Stimulated activated CD8-positive, alpha-beta memory T cell treated with anti-CD3 and anti-CD28 coated beads, Interleukin-4, amount 100 ng/mL, for 1 hour (primary cell): ENCODE results near the gene THSD7B.

ENCODE experiments used
- DNase-seq, 2 donors: peaks; one replicate each; pipeline ENCODE4 v3.0.0-alpha.2; 2020; ENCODE audit warnings: low read depth in 2 of 2, low spot score in 1 of 2

THSD7B gene

DNA sequence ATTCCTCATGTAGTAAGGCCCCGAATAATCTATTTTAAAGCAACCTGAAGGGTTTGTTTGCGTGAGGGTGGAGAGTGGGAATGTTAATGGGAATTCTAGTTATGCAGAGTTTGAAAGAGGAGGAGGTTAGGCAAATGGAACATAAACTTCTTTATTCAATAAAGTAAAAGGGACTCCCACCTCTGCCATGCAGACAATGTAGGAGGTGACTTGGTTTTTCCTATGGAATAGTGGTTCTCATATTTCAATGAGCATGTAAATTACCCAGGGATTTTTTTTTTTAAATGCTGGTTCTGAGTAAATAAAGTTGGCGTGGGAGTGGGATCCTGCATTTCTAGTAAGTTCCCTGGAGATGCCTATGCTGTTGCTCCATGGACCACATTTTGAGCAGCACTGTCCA, 367.9 kb downstream of the THSD7B start:
- DNase-seq, result no peak

DNA sequence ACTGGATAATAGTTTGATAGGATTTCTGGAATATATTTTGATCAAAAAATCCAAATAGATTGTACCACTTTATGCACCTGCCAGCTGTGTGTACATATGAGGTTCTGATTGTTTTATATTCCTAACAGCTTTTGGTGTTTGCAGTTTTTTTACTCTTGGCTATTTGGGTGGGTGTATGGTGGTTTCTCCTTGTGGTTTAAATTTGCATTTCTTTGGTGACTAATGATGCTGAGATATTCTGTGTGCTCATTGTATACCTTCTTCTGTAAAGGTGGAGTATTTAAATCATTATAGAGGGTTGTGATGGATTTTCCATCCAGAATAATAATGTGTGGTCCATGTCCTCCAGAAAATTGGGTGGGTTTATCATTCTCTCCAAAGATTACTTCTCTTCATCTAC, 372.9 kb downstream of the THSD7B start:
- DNase-seq, result no peak

DNA sequence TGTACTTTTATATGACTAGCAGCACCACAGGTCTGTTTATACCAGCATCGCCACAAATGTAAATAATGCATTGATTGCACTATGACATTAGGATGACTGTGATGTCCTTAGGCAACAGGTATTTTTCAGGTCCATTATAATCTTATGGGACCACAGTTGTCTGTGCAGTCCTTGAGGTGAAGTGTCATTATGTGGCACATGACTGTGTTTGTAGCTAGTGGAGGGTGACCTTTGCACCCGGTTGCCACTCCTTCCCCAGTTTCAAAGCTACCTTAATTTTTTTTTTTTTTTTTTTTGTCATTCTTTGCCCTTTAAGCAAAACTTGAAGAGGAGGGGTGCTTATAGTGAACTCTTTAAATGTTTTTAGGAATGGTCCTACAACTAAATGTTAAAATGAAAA, 386.4 kb downstream of the THSD7B start:
- DNase-seq, result no peak

DNA sequence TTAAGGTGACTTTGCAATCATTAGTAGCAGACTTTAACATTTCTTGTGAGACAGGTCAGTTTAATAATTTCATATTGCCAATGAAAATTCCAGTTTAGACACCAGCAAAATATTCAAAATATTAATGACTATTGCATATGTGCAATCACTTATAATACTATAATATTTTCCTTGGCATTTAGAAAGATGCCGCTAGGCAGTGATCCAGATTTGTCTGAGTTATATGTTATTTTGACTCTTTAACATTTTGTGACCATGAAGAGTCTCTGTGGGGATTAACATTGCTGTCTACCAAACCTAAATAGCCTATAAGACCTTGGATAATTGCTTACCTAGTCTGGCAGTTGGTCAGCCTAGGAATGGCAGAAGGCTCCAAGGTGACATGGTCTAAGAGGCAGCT, 389.6 kb downstream of the THSD7B start:
- DNase-seq, result no peak

DNA sequence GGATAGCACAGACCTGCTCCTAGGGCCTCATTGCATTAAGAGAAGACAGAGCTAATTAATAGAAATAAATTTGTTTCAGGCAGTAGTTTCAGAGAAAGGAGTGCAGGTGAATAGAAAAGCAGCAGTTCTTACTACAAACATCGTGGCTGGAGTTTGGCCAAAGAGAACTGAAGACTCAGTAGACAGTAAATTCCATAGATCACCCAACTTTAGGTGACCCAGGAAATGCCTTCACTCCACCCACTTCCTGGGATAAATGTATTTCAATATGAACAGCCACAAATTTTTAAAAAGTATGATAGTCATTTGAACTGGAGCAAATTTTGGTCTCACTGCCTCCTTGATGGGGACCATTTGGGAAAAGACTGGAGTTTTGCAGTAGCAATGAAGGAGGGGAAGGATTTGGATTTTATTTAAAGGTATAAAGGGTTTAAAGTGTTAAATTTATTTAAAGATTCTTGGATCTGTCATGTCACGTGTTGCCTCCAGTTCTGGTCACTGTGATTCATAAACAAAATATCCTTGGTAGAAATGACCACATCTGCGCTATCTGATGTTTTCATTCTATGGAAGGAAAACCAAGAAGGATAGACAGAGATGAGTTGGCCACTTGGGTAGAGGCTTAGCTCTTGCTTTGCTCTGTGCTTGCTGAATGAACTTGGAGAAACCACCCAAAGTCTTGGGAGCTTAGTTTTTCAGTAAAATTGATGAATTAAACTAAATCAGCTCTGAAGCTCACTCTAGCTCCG, 390.2 kb downstream of the THSD7B start:
- DNase-seq, result no peak

DNA sequence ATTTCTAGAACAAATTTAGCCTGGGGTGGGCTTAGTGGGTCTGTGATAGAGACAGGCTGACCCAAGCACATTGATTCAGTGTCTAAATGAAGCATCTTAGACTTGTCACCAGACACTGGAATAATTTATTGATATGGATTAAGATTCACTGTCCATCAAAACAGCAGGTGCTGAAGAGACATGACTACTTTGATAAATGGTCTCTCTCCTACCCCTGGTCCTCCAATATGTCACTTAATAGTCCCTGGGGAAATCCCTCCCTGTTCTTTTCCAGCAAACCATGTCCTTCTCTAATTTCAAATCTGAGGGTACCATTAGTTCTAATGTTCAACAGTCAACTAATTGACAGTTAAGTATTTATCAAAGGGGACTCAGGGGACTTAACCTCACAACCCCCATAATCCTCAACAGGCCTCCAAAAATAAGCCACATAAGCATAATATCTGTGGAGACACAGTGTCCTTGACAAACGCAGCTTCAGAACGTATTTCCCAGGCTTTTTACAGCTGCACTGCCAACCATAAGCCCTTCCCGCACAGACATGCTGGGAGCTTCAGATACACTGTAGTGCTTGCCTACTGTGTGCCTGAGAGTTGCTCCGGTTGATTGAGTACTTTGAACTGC, 391.0 kb downstream of the THSD7B start:
- no peak for DNase-seq

DNA sequence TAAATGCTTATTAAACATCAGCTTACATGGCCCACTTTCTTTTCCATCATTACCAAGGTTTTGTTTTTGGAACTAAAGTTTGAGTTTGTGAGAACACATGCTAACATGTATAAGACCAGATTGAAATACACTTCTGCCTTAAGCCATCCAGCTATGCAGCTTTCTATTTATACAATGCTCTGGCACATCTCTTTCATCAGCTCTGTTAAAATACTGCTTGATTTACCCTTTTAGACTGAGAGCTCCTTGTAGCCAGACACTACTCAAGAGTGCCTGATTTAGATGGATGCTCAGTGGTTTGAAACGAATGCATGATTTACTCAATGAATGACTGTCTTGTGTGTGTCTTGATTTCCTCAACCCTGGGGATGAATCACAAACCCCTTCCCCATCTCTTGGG, 392.5 kb downstream of the THSD7B start:
- no peak for DNase-seq

DNA sequence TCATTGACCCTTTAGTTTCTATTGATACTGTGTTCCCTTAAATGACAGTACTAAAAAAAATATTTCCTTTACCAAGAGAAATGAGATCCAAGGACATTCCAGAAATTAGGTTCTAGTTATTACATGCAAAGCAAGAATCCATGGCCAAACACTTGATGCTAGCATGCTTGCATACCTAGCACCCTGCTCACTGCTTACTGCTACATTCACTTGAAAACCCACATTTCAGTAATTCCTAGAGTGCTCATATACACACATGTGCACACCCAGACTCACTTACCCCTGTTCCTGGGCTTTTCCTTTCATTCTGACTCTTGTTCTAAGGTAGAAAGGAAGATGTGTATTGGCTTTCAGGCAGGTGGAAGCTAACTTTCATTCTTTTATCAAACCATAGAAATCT, 395.9 kb downstream of the THSD7B start:
- no peak for DNase-seq

DNA sequence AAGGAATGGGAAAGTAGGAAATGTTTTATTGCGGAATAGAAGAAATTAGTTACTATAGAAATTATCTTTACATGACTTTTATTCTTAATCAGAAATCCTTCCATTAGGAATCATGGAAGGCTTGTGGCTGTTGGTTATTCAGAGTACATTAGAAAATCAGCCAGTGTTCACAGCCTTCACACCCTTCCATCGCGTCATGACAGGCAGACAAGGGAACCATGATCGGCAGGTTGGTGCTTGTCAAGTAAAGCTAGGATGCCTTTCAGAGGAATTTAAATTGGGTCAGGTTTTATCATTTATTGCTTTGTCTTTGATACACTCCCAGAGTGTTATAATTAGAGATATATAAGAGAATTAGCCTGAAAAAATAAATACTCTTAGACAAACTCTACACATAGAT, 400.6 kb downstream of the THSD7B start:
- DNase-seq, result no peak

DNA sequence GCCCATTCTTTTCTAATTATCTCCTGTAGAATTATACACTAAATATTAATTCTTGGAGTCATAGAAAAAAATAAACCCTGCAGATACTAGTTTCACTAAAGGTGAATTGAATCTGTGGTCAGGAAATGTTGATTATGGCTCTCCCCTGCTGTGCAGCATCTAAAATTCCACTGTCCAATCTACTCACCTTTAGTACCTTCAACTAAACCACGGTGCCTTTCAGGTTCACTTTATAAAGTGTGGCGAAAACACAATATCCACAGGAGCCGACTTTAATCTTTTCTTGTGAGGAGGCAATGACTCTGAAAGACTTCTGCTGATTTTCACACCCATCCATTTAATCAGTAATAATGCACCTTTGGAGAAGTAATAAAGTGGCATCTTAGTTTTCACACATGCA, 402.3 kb downstream of the THSD7B start:
- no peak for DNase-seq

DNA sequence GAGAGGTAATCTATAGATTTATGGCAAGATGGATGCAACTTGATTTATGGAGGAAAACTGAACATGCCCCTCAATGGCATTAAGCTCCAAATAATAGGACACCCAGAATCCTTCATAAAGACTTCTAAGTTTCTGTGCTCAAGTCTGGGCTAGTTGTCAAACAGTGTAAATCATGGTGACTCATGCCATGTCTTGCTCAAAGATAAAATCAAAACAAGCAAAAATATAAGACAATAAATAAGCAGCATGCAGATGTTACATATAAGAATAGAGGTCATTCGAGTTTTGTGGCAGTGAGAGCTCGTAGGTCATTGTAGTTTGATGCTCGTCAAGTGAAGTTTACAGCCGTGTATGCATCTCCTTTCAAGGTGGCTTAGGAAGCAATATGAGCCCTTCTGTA, 403.2 kb downstream of the THSD7B start:
- DNase-seq, result no peak

DNA sequence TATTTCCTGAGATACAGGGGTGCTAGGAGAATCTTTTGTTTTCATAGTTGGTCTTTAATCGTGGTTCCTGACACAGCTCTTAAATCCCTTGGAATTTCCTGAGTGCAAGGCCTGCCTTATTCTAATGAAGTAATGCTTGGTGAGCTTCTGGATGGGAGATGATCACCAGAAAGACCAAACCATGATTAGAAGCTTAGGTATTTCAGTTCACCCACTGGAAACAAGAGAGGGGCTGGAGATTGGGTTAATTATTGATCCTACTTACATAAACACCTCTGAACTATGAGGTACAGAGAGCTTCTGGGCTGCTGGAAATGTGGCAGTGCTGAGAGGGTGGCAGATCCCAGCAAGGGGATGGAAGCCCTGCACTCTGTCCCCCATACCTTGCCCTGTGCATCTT, 406.8 kb downstream of the THSD7B start:
- no peak for DNase-seq

DNA sequence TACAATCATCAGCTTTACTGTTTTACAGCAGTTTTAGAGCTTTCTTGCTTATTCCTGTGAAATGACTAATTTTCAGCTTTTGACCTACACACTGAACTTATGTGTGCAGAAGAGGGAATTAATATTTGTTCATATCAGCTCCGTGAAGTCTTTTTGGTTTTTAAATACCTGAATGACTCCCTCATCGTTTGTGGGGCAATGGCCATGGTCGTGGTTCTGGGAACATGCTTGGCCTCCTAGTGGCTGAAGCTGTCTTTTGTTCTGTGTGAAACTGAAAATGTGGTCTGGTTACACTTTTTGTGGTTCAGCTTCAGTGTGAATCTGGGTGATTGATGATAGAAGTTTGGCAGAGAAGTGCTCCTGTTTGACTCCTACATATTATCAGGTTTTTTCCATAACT, 408.1 kb downstream of the THSD7B start:
- DNase-seq, result no peak

DNA sequence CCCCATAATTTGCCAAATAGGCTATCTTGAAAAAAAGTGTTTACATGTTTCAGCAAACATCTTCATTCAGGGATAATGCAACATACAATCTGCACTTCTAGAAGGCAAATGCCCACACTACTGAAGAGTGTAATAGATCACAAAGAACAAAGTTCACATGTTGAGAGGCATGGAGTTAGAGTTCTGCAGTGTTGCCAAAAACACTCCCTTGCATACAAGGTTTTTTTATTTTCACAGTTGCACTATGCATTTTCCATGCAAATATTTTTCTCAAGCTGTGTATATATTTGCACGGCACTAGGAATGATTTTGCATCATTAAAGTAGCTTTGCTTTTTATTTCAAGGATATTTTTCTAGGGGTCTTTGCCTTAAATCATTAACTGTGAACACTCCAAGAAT, 409.9 kb downstream of the THSD7B start:
- DNase-seq, result no peak

DNA sequence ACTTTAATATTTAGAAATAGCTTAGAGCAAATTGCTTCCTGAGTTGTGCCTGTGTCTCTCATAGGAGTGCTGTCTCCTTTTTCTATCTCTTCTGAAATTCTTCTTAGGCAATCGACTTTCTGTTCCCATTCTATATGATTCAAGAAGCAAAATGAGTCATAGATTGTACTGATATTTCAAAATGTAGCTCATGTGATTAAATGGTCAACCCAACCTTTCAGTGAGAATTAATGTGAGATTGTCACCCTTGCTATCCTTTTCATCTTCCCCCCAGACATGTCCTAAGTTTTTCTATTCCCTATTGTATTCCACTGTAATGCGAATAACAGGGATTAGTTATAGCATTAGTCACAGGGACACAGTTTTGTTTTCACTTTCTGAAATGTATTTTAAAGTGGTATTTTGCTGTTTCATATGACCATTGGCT, 413.6 kb downstream of the THSD7B start:
- no peak for DNase-seq

DNA sequence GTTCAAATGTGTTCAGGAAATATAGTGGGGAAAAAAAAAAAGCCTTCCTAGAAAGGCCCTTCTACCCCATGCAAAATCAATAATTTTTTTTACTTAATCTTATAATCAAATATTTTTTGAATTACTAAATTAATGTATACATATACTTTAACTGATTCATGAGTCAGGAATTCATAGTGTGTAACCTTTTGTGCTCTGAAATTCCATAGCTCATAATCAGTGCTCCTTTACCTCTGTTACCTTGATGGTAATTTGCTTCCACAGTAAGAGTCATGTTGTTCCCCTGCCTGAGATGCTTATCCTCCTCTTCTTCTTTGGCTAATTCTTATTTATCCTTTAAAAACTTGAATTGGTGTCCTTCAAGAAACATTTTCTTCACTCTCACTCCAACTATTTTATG, 414.2 kb downstream of the THSD7B start:
- no peak for DNase-seq

DNA sequence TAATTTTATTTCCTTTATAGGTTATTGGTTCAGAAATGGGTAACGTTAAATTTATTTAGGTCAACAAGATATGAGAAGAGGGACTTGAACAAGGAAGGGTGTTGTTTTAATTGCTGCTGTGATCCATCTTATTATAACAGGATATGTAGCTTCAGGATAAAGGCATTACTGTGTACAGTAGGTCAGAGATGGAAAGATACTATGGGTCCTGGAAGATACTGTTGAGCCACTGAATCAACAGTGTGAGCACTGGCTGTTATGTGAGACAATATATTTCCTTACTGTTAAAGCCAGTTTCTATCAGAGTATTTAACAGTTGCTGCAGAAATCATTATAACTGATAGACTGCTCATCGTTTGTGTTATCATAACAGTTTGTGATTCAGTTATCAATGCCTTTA, 414.7 kb downstream of the THSD7B start:
- DNase-seq, result no peak

DNA sequence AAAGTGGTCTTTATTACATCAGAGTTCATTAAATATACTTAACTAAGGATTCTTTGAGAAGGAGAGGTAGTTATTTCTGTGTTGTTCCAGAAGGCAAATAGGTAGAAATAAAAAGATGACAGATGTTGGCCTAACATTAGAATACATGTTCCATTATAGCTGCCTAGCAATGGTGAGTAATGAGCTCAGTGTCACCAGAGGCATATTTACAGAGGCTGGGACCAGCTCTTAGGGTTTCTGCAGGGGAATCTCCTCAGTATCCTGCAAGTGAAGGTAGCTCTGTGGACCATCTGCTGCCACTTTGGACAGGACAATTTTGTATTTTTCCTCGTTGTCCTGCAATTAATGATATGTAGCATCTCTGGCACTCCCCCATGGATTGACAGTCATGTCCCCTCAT, 416.0 kb downstream of the THSD7B start:
- no peak for DNase-seq

DNA sequence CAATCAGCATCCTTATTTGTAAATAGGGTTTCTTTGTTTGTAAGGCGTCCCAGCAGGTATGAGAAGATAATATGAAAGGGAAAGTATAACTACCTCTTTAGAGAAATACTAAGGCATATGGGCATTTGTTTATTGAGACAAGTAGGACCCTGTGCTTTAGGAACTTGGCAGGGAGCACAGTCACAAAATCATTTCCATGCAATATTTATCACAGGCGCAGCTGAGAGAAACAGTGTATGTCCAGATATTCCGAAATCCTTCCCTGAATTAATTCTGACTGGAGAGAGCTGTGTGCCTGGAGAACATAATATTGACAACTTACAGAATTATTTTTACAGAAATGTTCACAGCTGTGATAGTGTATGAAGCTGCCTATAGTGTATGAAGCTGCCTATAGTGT, 416.7 kb downstream of the THSD7B start:
- no peak for DNase-seq

DNA sequence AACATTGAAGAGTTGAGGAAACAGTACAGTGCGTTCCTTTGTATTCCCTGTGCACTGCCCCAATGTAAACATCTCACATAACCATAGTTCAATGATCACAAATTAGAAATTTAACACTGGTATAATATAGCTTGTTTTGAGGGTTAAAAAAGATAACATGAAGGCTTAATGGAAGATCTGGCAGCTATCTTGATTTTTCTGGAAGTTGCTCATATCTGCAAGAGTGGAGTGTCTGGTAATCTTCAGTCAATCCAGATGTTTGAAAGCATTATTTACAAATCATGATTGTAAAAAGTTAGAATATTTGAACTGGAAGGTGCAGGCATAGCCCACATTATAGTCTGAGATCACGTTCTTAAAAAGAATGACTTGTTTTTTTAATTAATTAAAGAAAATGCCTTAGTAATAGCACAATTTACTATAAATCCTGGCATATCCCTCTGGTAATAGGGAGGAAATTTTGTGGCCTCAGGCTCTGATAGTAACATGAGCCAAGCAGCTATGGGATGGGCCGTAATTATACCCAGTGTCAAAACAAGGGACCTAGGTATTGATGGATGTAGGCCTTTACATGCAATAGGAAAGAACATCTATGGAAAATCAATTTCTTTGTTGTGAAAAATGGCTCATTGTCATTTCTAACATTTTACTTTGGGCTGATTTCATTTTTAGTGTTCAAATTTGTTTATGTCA, 418.0 kb downstream of the THSD7B start:
- DNase-seq, result no peak

DNA sequence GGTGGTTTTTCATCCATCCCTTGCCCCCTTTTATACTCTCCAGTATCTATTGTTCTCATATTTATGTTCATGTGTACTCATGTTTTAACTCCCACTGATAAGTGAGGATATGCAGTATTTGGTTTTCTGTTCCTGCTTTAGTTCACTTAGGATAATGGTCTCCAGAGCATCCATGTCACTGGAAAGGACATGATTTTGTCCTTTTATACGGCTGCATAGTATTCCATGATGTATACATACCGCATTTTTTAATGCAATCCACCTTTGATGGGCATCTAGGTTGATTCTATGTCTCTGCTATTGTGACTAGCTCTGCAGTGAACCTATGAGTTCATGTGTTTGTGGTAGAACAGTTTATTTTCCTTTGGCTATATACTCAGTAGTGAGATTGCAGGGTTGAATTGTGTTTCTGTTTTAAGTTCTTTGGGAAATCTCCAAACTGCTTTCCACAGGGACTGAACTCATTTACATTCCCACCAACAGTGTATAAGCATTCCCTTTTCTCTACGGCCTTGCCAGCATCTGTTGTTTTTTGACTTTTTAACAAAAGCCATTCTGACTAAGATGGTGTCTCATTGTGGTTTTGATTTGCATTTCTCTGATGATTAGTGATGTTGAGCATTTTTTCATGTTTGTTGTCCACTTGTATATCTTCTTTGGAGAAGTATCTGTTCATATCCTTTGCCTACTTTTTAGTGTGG, 420.2 kb downstream of the THSD7B start:
- no peak for DNase-seq

DNA sequence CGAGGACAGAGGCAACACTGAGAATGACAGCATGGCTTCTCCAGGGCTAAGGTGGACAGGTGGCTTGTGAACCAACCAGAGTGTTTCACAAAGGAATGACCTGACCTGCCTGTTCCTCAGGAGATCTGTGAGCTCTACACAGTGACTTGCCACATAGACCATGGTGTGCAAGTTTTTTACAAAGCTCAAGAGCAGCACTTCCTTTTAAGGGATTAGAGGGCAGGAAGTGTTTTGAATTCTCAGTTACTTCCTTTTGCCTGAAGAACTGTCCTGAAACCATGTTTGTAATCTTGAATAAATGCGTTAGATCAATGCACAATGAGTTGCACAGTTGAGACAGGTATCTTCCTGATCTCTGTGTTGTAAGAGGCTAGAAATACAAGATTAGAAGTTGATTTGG, 421.9 kb downstream of the THSD7B start:
- no peak for DNase-seq
